Suprapubic skin (tissue), 4 donors: Measurements from ENCODE around the gene PRIMPOL. TPM values are rescaled to one million over a fixed set of nuclear protein-coding genes. Genes with fewer than 3 reads are reported as not detected.
"Not testable (repeated sequence)": the region's sequence is repeated elsewhere in the genome, so short reads cannot be mapped to it uniquely, and the experiment has no call there.

ENCODE experiments used
- DNase-seq, 2 donors: peaks; one replicate each; pipeline ENCODE4 v3.0.0-alpha.2; 2019; ENCODE audit warnings: low spot score in 2 of 2
- H3K27ac ChIP-seq: fragments of 200-600 bp; sonication (generic); one replicate; pipeline ENCODE4 v1.5.1; 2019
- H3K27me3 ChIP-seq: fragments of 200-600 bp; sonication (generic); one replicate; pipeline ENCODE4 v1.5.1; 2019
- H3K36me3 ChIP-seq: fragments of 200-600 bp; sonication (generic); one replicate; pipeline ENCODE4 v1.5.1; 2019
- H3K4me1 ChIP-seq: fragments of 200-600 bp; sonication (generic); one replicate; pipeline ENCODE4 v1.5.1; 2019
- H3K4me3 ChIP-seq: fragments of 200-600 bp; sonication (generic); one replicate; pipeline ENCODE4 v1.5.1; 2019; ENCODE audit warnings: mild to moderate bottlenecking
- H3K9me3 ChIP-seq: fragments of 200-600 bp; sonication (generic); one replicate; pipeline ENCODE4 v1.5.1; 2019
- CTCF ChIP-seq, 2 donors: fragments of 200-600 bp in 1 of 2; fragments of 450-650 bp in 1 of 2; sonication (generic) in 1 of 2; IDR thresholded peaks; one replicate each; pipeline ENCODE4 v1.5.1; 2016 to 2019; ENCODE audit warnings: antibody characterized with exemption in 2 of 2, mild to moderate bottlenecking in 1 of 2, moderate library complexity in 1 of 2
- EP300 ChIP-seq: sonication (generic); formaldehyde crosslinking; IDR thresholded peaks from one replicate; pipeline ENCODE4 v1.6.1; 2017; ENCODE audit warnings: antibody characterized with exemption
- POLR2A ChIP-seq, 2 donors: fragments of 450-650 bp; IDR thresholded peaks; one replicate each; pipeline ENCODE4 v1.6.1; 2017; ENCODE audit warnings: antibody characterized with exemption in 2 of 2, mild to moderate bottlenecking in 2 of 2, moderate library complexity in 2 of 2
- POLR2AphosphoS5 ChIP-seq, 3 donors: sonication (generic); formaldehyde crosslinking; IDR thresholded peaks; one replicate each; pipeline ENCODE4 v1.6.1; 2017; ENCODE audit warnings: antibody characterized with exemption in 3 of 3
- WGBS: methylation state at CpG from one replicate; pipeline ENCODE4 v1.1.5; 2018; 5-methylcytosine and 5-hydroxymethylcytosine counted together
- total RNA-seq, 4 donors: library from RNA; depleted of rRNA; stranded (reverse); fragments of >200 nt; gene quantifications; one replicate each; pipeline ENCODE4 v1.1.0, GENCODE V29; 2016

The PRIMPOL gene
- total RNA-seq, 4 donors from 2014 or later = 6.8 to 28.9 (median 15.2) TPM

GRCh38 chr4:184648313-184649025 lies 1.1 kb upstream of the PRIMPOL start:
- H3K4me3 ChIP-seq = peak overlapping the region; percentile 99
- peak overlapping the region; percentile 96 for H3K27ac ChIP-seq
- peak; percentile 87 for DNase-seq
- H3K9me3 ChIP-seq = no peaks in the 10 kb centered on the region
- whole genome bisulfite sequencing = 1% methylated on average over 45 of the region's 52 CpGs
- TF ChIP-seq EP300 (no peak), POLR2AphosphoS5 (IDR thresholded peaks at IDR 0.05) (peak in 1 of 3 donors; percentile 55)
- no peaks in the 10 kb centered on the region for H3K27me3 ChIP-seq
- peaks cover 45% of the 10 kb centered on the region for H3K4me1 ChIP-seq
- peaks cover 8% of the 10 kb centered on the region for H3K36me3 ChIP-seq

GRCh38 chr4:184649971-184650855 lies 675 bp downstream of the PRIMPOL start:
- Histone ChIP-seq H3K36me3 (peaks cover 12% of the 10 kb centered on the region), H3K4me1 (peaks cover 40% of the 10 kb centered on the region), H3K27ac (peak overlapping the region; percentile 96), H3K27me3 (no peaks in the 10 kb centered on the region), H3K9me3 (no peaks in the 10 kb centered on the region), H3K4me3 (peak overlapping the region; percentile 99)
- DNase-seq = no peak
- WGBS = 24% methylated on average over 21 of the region's 21 CpGs
- TF ChIP-seq POLR2A (IDR thresholded peaks at IDR 0.05) (no peak), CTCF (IDR thresholded peaks at IDR 0.05) (no peak), POLR2AphosphoS5 (IDR thresholded peaks at IDR 0.05) (no peak), EP300 (no peak)

GRCh38 chr4:184651899-184652298 lies 2.4 kb downstream of the PRIMPOL start:
- Histone ChIP-seq H3K27ac (no peak overlapping the region), H3K4me1 (peaks cover 25% of the 10 kb centered on the region), H3K27me3 (no peaks in the 10 kb centered on the region), H3K4me3 (no peak overlapping the region), H3K9me3 (no peaks in the 10 kb centered on the region), H3K36me3 (peaks cover 3% of the 10 kb centered on the region)
- TF ChIP-seq CTCF (IDR thresholded peaks at IDR 0.05) = no peak
- TF ChIP-seq POLR2AphosphoS5 (IDR thresholded peaks at IDR 0.05) = no peak
- no peak for TF ChIP-seq EP300
- TF ChIP-seq POLR2A (IDR thresholded peaks at IDR 0.05) = no peak
- WGBS = 87% methylated on average over 8 of the region's 8 CpGs
- DNase-seq = no peak

GRCh38 chr4:184652681-184653080 lies 3.1 kb downstream of the PRIMPOL start:
- peaks cover 17% of the 10 kb centered on the region for H3K4me1 ChIP-seq
- not testable (repeated sequence) for H3K9me3 ChIP-seq, H3K27ac ChIP-seq, DNase-seq, H3K27me3 ChIP-seq, H3K36me3 ChIP-seq, H3K4me3 ChIP-seq

GRCh38 chr4:184653650-184654049 lies 4.1 kb downstream of the PRIMPOL start:
- peaks cover 7% of the 10 kb centered on the region for H3K36me3 ChIP-seq
- DNase-seq = no peak
- H3K27ac ChIP-seq = no peak overlapping the region
- peaks cover 9% of the 10 kb centered on the region for H3K4me1 ChIP-seq
- 14% methylated on average over 2 of the region's 2 CpGs for WGBS
- TF ChIP-seq CTCF (IDR thresholded peaks at IDR 0.05) (no peak), EP300 (no peak), POLR2AphosphoS5 (IDR thresholded peaks at IDR 0.05) (no peak), POLR2A (IDR thresholded peaks at IDR 0.05) (no peak)
- H3K27me3 ChIP-seq = no peaks in the 10 kb centered on the region
- no peak overlapping the region for H3K4me3 ChIP-seq
- H3K9me3 ChIP-seq = no peaks in the 10 kb centered on the region
